Neural progenitor cell (in vitro differentiated cells): ENCODE measurements around the gene DLG2. TPM values are rescaled to one million over a fixed set of nuclear protein-coding genes. Genes with fewer than 3 reads are reported as not detected.

Experiments used
- DNase-seq: peaks from one replicate; pipeline ENCODE4 v3.0.0-alpha.2; 2016; ENCODE audit warnings: low spot score
- H2AFZ ChIP-seq: fragments of 200-600 bp; sonication (generic); replicated peaks from 2 replicates; pipeline ENCODE4 v1.6.1; 2016; ENCODE audit warnings: antibody characterized with exemption
- H3F3A ChIP-seq: fragments of 200-600 bp; sonication (generic); 2 replicates; pipeline ENCODE4 v1.6.1; 2016; ENCODE audit warnings: antibody characterized with exemption, low read depth
- H3K27ac ChIP-seq: fragments of 200-600 bp; sonication (generic); 2 replicates; pipeline ENCODE4 v1.5.1; 2016; ENCODE audit warnings: mild to moderate bottlenecking
- H3K27me3 ChIP-seq: fragments of 200-600 bp; sonication (generic); 2 replicates; pipeline ENCODE4 v1.6.1; 2016; ENCODE audit warnings: mild to moderate bottlenecking, moderate library complexity
- H3K36me3 ChIP-seq: fragments of 200-600 bp; sonication (generic); 2 replicates; pipeline ENCODE4 v1.5.1; 2016
- H3K4me1 ChIP-seq: fragments of 200-600 bp; sonication (generic); 2 replicates; pipeline ENCODE4 v1.6.1; 2016; ENCODE audit warnings: mixed run types
- H3K4me2 ChIP-seq: fragments of 200-600 bp; sonication (generic); 2 replicates; pipeline ENCODE4 v1.6.1; 2016
- H3K4me3 ChIP-seq: fragments of 200-600 bp; sonication (generic); 2 replicates; pipeline ENCODE4 v1.5.1; 2016
- H3K79me2 ChIP-seq: fragments of 200-600 bp; sonication (generic); 2 replicates; pipeline ENCODE4 v1.6.1; 2016; ENCODE audit warnings: low read depth
- H3K9ac ChIP-seq: fragments of 200-600 bp; sonication (generic); 2 replicates; pipeline ENCODE4 v1.6.1; 2016
- H3K9me3 ChIP-seq: fragments of 200-600 bp; sonication (generic); 2 replicates; pipeline ENCODE4 v1.5.1; 2016; ENCODE audit warnings: low read depth
- H4K20me1 ChIP-seq: fragments of 200-600 bp; sonication (generic); 2 replicates; pipeline ENCODE4 v1.6.1; 2016; ENCODE audit warnings: low read depth
- H3K27ac Mint-ChIP-seq: 3 replicates; pipeline ENCODE4 v1.8.0; 2021; ENCODE audit warnings: mixed read lengths
- H3K27me3 Mint-ChIP-seq: 2 replicates; pipeline ENCODE4 v1.8.0; 2022; ENCODE audit warnings: low read depth, mild to moderate bottlenecking, inconsistent platforms, moderate library complexity, mixed read lengths; ENCODE audit not compliant: insufficient read depth
- H3K36me3 Mint-ChIP-seq: 3 replicates; pipeline ENCODE4 v1.8.0; 2021; ENCODE audit warnings: mixed read lengths
- H3K4me1 Mint-ChIP-seq: 3 replicates; pipeline ENCODE4 v1.8.0; 2021; ENCODE audit warnings: mixed read lengths
- H3K4me3 Mint-ChIP-seq: 3 replicates; pipeline ENCODE4 v1.8.0; 2021; ENCODE audit warnings: mild to moderate bottlenecking, moderate library complexity, mixed read lengths
- H3K9me3 Mint-ChIP-seq: 3 replicates; pipeline ENCODE4 v1.8.0; 2020; ENCODE audit warnings: mixed read lengths
- CTCF ChIP-seq: fragments of 200-600 bp; sonication (generic); IDR thresholded peaks from 2 replicates; pipeline ENCODE4 v1.5.1; 2017; ENCODE audit warnings: antibody characterized with exemption, mild to moderate bottlenecking
- EZH2 ChIP-seq: fragments of 200-600 bp; sonication (generic); IDR thresholded peaks from 2 replicates; pipeline ENCODE4 v1.6.1; 2017; ENCODE audit warnings: antibody characterized with exemption, mild to moderate bottlenecking, moderate library complexity
- EZH2phosphoT487 ChIP-seq: fragments of 200-600 bp; sonication (generic); IDR thresholded peaks from 2 replicates; pipeline ENCODE4 v1.6.1; 2017; ENCODE audit warnings: antibody characterized with exemption
- total RNA-seq: library from RNA; depleted of rRNA; stranded (reverse); fragments of >200 nt; gene quantifications from 2 replicates; pipeline ENCODE4 v1.2.3, GENCODE V29; 2015; ENCODE audit warnings: low replicate concordance

Gene DLG2
- total RNA-seq, 1 donor from 2014 or later, result 7.5 TPM

DNA sequence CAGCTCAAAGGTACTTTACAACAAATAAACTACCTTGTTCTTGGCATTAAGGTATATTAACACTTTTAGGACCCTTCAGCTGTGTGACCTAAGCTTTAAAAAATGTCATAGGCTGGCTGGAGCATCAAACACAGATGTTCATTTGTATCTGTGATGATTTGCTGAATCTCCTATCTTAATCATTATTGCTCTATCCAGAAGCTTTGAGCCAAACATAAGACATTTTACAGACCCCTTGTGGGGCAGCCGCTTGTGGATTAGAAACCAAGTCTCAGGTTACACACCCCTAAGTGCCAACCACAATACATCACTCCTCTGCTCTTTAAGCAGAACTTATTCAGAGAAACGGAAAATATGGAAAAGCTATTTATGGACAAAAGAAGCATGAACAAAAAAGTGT, 1946.8 kb downstream of the DLG2 start:
- peak overlapping the region; percentile 71 for H3K4me2 ChIP-seq
- no peak overlapping the region for H3K9ac ChIP-seq
- peak overlapping the region; percentile 81 for H3K4me3 Mint-ChIP-seq
- H3K27ac Mint-ChIP-seq, result peak overlapping the region; percentile 82
- peaks cover 32% of the 10 kb centered on the region for H3K4me1 ChIP-seq
- TF ChIP-seq EZH2phosphoT487 (no peak), EZH2 (no peak), CTCF (no peak)
- no peaks in the 10 kb centered on the region for H3K9me3 Mint-ChIP-seq
- no peaks in the 10 kb centered on the region for H4K20me1 ChIP-seq
- H3K27me3 Mint-ChIP-seq, result peaks cover 3% of the 10 kb centered on the region
- no peaks in the 10 kb centered on the region for H3K36me3 ChIP-seq
- no peaks in the 10 kb centered on the region for H3K36me3 Mint-ChIP-seq
- H3K4me1 Mint-ChIP-seq, result peaks cover 53% of the 10 kb centered on the region
- no peaks in the 10 kb centered on the region for H3K79me2 ChIP-seq
- no peak overlapping the region for H2AFZ ChIP-seq
- H3F3A ChIP-seq, result peaks cover 18% of the 10 kb centered on the region
- H3K9me3 ChIP-seq, result no peaks in the 10 kb centered on the region
- H3K27ac ChIP-seq, result no peak overlapping the region
- no peak overlapping the region for H3K4me3 ChIP-seq
- DNase-seq, result peak; percentile 44
- no peaks in the 10 kb centered on the region for H3K27me3 ChIP-seq

DNA sequence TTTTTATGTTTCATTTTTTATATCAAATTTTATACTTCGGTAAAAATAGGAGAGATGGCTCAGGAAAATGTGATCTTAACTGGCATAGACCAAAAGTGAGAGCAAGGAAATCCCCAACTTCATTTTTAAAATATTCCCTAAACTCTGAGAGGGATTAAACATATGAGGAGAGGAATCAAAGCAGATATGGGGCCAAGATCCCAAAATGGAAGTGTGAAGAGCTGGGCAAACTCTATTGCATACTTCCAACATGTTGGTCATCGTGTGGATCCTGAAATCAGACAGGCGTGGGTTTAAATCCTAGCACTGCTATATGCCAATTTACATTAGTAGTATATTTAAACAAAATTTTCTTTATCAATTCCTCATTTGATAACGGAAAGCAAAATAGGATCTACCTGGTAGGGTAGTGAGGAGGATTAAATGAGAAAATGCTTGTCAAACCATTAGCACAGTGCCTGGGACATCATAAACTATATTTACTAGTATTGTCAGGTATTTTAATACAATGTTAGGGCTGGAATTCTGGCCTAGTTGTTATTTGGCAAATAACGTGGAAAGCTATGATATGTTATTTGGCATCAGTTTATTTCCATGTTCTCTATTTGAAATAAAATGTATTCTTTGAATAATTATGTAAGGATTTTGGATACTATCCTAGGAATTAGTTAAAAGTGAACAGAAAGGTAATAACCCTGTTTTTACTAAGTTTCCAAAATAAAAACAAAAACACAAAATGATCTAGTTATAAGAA, 1948.1 kb downstream of the DLG2 start:
- H3K79me2 ChIP-seq, result no peaks in the 10 kb centered on the region
- H3K27ac ChIP-seq, result no peak overlapping the region
- H3K4me1 ChIP-seq, result peaks cover 32% of the 10 kb centered on the region
- no peak overlapping the region for H3K4me2 ChIP-seq
- no peak for DNase-seq
- Mint-ChIP-seq H3K4me1 (peaks cover 53% of the 10 kb centered on the region), H3K4me3 (no peak overlapping the region), H3K27me3 (peaks cover 3% of the 10 kb centered on the region), H3K9me3 (no peaks in the 10 kb centered on the region), H3K36me3 (no peaks in the 10 kb centered on the region), H3K27ac (no peak overlapping the region)
- no peak overlapping the region for H2AFZ ChIP-seq
- no peak overlapping the region for H3K9ac ChIP-seq
- H3K27me3 ChIP-seq, result no peaks in the 10 kb centered on the region
- H3K9me3 ChIP-seq, result no peaks in the 10 kb centered on the region
- H3K4me3 ChIP-seq, result no peak overlapping the region
- TF ChIP-seq EZH2, result no peak
- no peak for TF ChIP-seq EZH2phosphoT487
- no peak for TF ChIP-seq CTCF
- H4K20me1 ChIP-seq, result no peaks in the 10 kb centered on the region
- no peaks in the 10 kb centered on the region for H3K36me3 ChIP-seq
- peaks cover 18% of the 10 kb centered on the region for H3F3A ChIP-seq

- H3K4me3 Mint-ChIP-seq, result no peak overlapping the region
- Histone ChIP-seq H2AFZ (no peak overlapping the region), H3K36me3 (no peaks in the 10 kb centered on the region), H3F3A (peaks cover 18% of the 10 kb centered on the region), H3K4me1 (peaks cover 32% of the 10 kb centered on the region), H3K27me3 (no peaks in the 10 kb centered on the region), H3K9ac (no peak overlapping the region), H3K4me3 (no peak overlapping the region), H3K4me2 (no peak overlapping the region), H3K27ac (no peak overlapping the region), H4K20me1 (no peaks in the 10 kb centered on the region), H3K9me3 (no peaks in the 10 kb centered on the region), H3K79me2 (no peaks in the 10 kb centered on the region)
- H3K4me1 Mint-ChIP-seq, result peaks cover 41% of the 10 kb centered on the region
- peaks cover 3% of the 10 kb centered on the region for H3K27me3 Mint-ChIP-seq
- no peaks in the 10 kb centered on the region for H3K9me3 Mint-ChIP-seq
- no peak for DNase-seq
- peak overlapping the region; percentile 18 for H3K27ac Mint-ChIP-seq
- no peaks in the 10 kb centered on the region for H3K36me3 Mint-ChIP-seq
- no peak for TF ChIP-seq EZH2phosphoT487
Observed at GRCh38 chr11:83677730-83678129, 1949.4 kb downstream of the DLG2 start.

DNA sequence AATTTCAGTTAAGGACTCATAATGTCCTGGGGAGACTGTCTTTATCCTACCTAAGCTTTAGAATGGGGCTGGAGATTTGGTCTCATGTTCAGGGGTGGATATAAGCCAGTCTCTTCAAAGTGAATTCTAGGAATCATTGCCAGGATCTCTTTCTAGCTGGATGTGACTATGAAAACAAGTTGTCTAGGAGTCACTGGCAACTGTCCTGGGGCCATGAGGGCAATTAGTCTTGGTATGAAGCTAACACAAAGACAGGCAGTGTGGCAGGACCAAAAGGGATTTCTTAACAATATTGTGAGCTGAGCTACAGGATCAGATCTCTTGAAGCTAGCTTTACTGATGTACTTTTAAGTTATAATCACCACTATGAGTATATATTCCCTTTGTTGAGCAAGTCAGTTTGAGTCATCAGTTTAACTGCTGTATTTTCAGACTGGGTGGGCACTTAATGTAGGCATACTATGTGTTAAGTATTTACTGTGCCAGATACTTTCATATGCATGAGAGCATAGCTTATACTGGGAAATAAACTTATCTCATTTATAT, 1951.0 kb downstream of the DLG2 start:
- no peak overlapping the region for H3K9ac ChIP-seq
- no peaks in the 10 kb centered on the region for H3K27me3 ChIP-seq
- no peaks in the 10 kb centered on the region for H3K36me3 ChIP-seq
- Mint-ChIP-seq H3K9me3 (no peaks in the 10 kb centered on the region), H3K27ac (no peak overlapping the region), H3K4me3 (no peak overlapping the region), H3K27me3 (peaks cover 3% of the 10 kb centered on the region), H3K36me3 (no peaks in the 10 kb centered on the region), H3K4me1 (peaks cover 25% of the 10 kb centered on the region)
- H3K4me2 ChIP-seq, result no peak overlapping the region
- H3K4me3 ChIP-seq, result no peak overlapping the region
- H3F3A ChIP-seq, result peaks cover 6% of the 10 kb centered on the region
- TF ChIP-seq EZH2 (no peak), CTCF (no peak), EZH2phosphoT487 (no peak)
- no peak overlapping the region for H3K27ac ChIP-seq
- peaks cover 16% of the 10 kb centered on the region for H3K4me1 ChIP-seq
- H3K9me3 ChIP-seq, result no peaks in the 10 kb centered on the region
- no peaks in the 10 kb centered on the region for H4K20me1 ChIP-seq
- no peak for DNase-seq
- no peak overlapping the region for H2AFZ ChIP-seq
- H3K79me2 ChIP-seq, result no peaks in the 10 kb centered on the region
